ENCODE data around the gene CREB3L1. TPM values are rescaled to one million over a fixed set of nuclear protein-coding genes. Genes with fewer than 3 reads are reported as not detected.

Gene CREB3L1
- total RNA-seq, 1 donor from 2014 or later: 40.5 TPM

- Histone ChIP-seq H3K4me1 (no peaks in the 10 kb centered on the region), H3K4me3 (no peak overlapping the region), H3K36me3 (no peaks in the 10 kb centered on the region), H3K27me3 (ENCODE audit: low read depth) (no peaks in the 10 kb centered on the region), H3K27ac (no peak overlapping the region), H3K9me3 (no peaks in the 10 kb centered on the region)
- DNase-seq: no peak
- no peak for ATAC-seq
- intact Hi-C loops (cut with DNase I): no loop called here
- no peak for TF ChIP-seq CTCF (IDR thresholded peaks at IDR 0.05)
These were observed 12.5 kb upstream of the CREB3L1 start for GRCh38 chr11:46264976-46265375.

DNA sequence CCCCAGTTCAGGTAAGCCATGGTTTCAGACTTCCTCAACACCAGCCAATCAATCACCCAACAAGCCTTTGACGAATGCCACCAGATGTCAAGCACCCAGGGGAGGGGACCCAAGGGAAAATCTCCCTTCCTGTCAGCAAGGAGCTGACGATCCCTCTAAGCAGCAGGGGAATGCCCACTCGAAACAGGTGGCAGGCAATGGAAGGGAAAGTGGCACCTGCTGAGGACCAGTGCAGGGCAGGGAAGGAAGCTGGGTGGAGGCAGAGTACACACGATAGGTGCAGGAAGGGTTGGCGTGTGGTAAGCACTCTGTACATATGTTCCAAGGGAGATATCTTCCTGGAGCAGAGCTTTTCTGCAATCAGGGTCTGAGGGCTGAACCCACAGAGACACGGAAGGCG is 11.7 kb upstream of the CREB3L1 start:
- Histone ChIP-seq H3K27me3 (ENCODE audit: low read depth) (no peaks in the 10 kb centered on the region), H3K27ac (no peak overlapping the region), H3K4me1 (no peaks in the 10 kb centered on the region), H3K9me3 (no peaks in the 10 kb centered on the region), H3K4me3 (no peak overlapping the region), H3K36me3 (no peaks in the 10 kb centered on the region)
- TF ChIP-seq CTCF (IDR thresholded peaks at IDR 0.05): no peak
- DNase-seq: no peak
- intact Hi-C loops (cut with DNase I): no loop called here
- no peak for ATAC-seq

DNA sequence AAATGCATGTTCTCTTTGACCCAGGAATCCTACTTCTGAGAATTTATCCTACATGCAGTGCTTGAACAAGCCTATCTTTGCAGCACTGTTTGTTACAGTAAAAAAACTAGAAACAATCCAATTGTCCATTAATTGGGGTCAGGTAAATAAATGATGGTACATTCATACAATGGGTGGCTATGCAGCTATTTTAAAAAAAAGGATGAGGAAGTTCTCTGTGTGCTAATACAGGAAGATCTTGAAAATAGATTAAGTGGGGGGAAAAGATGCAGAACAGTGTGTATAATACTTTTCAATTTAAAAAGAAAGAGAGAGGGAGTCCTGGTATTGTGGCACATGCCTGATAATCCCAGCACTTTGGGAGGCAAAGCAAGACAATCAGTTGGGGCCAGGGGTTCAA is 9.5 kb upstream of the CREB3L1 start:
- no peak for TF ChIP-seq CTCF (IDR thresholded peaks at IDR 0.05)

DNA sequence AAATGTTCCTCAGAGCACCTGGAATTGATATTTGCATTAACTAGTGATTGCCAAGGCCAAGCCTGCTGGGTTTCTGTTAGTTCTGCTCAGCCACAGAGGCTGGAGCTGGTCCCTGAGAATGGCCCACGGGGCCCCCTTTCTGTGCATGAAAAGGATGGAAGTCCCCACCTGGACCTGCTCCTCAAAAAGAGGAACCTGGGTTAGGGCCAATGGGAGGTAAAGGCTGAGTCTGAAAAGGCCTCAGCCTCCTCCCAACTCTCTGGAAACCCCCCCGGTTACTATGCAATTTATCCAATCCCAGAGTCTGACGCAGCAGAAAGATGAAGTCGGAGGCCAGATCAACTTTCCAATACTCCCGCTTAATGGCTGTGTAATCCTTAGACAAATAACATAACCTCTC is 6.8 kb upstream of the CREB3L1 start:
- intact Hi-C loops (cut with DNase I): no loop called here
- no peaks in the 10 kb centered on the region for H3K36me3 ChIP-seq
- no peaks in the 10 kb centered on the region for H3K9me3 ChIP-seq
- no peak for TF ChIP-seq CTCF (IDR thresholded peaks at IDR 0.05)
- H3K4me3 ChIP-seq: no peak overlapping the region
- ATAC-seq: no peak
- no peaks in the 10 kb centered on the region for H3K27me3 ChIP-seq (ENCODE audit: low read depth)
- no peak overlapping the region for H3K27ac ChIP-seq
- no peak for DNase-seq
- H3K4me1 ChIP-seq: peaks cover 39% of the 10 kb centered on the region

More for the DNA sequence above, 9.5 kb upstream of the CREB3L1 start:
- ATAC-seq (no peak), DNase-seq (no peak)
- Histone ChIP-seq H3K4me3 (no peak overlapping the region), H3K9me3 (no peaks in the 10 kb centered on the region), H3K36me3 (no peaks in the 10 kb centered on the region), H3K27me3 (ENCODE audit: low read depth) (no peaks in the 10 kb centered on the region), H3K27ac (no peak overlapping the region), H3K4me1 (peaks cover 14% of the 10 kb centered on the region)
- intact Hi-C loops (cut with DNase I): no loop called here

DNA sequence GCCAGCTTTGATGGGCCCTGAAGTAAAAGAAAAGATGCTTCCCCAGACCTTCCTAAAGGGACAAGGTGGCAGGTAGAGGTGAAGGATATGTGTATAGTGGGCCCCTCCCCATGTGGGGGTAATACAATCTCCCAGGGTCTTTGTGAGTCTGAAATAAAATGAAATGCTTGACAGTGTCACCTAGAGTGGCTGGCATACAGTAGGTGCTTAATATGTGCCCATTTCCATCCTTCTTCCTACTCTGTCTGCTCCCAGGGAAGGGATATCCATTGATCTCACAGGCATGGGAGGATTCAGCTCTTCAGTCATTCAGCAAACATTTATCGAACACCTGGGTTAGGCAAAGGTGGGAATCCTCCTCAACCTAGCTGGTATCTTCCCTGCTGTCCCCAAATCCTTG is 6.1 kb upstream of the CREB3L1 start:
- H3K4me1 ChIP-seq: peaks cover 43% of the 10 kb centered on the region
- no peak for DNase-seq
- H3K4me3 ChIP-seq: no peak overlapping the region
- H3K27me3 ChIP-seq (ENCODE audit: low read depth): peaks cover 4% of the 10 kb centered on the region
- intact Hi-C loops (cut with DNase I): no loop called here
- H3K9me3 ChIP-seq: no peaks in the 10 kb centered on the region
- no peak for ATAC-seq
- TF ChIP-seq CTCF (IDR thresholded peaks at IDR 0.05): no peak
- no peaks in the 10 kb centered on the region for H3K36me3 ChIP-seq
- no peak overlapping the region for H3K27ac ChIP-seq

Data from lower lobe of right lung (tissue), 2 donors.